Fibroblast of the conjunctiva (primary cell): ENCODE measurements around the gene OGFR.

Experiments
- DNase-seq: peaks from one replicate; pipeline ENCODE4 v3.0.0-alpha.2; 2010; ENCODE audit warnings: low read depth

The OGFR gene

GRCh38 chr20:62800314-62801259 lies 4.0 kb upstream of the OGFR start:
- no peak for DNase-seq

- no peak for DNase-seq
These were observed 3.2 kb upstream of the OGFR start for GRCh38 chr20:62801284-62802010.

DNA sequence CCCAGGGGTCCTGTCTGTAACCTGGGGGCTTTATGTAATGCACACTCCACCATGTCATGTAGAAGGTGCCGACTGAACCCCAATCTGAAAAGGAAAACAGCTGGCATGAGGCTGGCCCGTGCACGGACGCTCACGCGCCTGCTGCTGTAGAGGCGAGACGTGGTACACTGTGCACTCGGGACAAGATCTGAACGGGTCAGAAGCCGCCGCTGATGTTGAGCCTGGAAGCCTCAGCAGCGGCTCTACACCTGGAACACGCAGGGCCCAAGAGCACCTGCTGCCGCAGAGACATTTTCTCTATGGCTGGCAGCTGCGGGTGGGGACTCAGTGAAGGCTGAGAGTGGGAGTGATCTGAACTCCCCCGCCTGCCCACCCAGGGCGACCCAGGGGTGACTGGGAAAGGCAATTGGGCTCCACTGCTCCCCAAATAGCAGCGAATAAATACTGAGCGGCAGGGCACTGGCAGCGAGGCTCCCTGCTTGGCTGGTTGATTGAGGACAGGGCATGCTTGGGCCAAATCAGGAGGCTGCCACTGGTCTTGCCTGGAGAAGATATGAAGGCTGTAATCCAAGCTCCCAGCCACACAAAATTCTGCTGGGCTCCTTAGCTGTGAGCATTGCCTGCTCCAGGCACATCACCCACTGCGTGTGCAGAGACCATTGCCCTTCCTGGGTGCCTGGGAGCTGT lies 2.5 kb upstream of the OGFR start:
- DNase-seq: no peak

GRCh38 chr20:62804021-62804626 lies 511 bp upstream of the OGFR start:
- no peak for DNase-seq

DNA sequence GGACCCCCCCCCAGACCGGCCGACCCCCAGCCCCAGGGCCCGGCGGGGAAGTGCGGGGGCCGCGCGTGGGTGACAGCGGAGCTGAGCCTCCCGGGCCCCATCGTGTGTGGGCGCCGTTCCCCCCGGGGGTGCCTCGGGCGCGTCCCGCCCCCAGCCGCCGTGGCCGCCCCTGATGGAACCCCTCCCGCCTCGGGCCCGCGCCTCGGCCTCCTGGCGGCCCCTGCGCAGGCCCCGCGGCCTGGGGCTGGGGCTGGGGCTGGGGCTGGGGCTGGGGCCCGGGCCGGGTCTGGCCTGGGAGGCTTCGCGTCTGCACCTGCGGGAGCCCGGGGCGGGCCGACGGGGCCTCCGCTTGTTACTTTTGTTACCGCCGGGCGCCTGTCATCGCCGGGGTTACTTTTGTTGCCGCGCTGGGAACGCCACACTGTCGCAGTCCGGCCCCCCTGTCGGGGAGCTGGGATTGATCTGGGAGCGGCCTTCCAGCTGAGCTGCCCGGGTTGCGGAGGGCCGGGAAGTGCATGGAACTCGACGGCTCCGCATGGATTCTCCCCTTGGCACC lies 598 bp downstream of the OGFR start:
- no peak for DNase-seq

DNA sequence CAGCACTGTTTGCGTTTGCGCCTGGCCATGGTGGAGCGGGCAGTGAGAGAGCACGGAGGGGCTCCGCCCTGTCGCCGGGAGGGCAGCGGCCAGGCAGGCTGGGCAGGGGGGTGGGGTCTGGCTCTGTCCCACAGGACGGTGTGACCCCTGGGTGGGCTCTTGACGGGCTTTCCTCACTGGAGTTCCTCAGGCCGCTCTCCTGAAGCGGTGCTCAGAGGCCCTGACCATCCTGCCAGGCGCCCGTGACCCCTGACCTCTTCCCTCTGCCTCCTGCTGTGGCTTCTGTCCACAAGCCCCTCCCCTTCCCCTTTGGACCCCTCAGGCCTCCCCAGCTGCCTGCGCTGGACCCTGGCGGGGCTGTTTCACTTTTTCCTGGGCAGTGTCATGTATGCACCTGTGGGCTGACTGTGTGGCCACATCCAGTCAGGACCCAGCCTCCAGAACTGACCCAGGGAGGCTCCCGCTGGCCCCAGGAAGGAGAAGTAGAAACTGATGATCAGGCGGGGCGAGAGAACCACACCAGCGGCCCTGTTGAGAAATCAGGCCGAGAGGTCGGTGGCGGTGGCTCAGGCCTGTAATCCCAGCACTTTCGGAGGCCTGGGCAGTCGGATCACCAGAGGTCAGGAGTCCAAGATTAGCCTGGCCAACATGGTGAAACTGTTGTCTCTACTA lies 1.2 kb downstream of the OGFR start:
- DNase-seq: no peak

GRCh38 chr20:62806383-62807050 lies 1.9 kb downstream of the OGFR start:
- no peak for DNase-seq

- no peak for DNase-seq
These were observed 3.0 kb downstream of the OGFR start for GRCh38 chr20:62807444-62808210.

GRCh38 chr20:62808211-62808865 lies 3.7 kb downstream of the OGFR start:
- DNase-seq: no peak

DNA sequence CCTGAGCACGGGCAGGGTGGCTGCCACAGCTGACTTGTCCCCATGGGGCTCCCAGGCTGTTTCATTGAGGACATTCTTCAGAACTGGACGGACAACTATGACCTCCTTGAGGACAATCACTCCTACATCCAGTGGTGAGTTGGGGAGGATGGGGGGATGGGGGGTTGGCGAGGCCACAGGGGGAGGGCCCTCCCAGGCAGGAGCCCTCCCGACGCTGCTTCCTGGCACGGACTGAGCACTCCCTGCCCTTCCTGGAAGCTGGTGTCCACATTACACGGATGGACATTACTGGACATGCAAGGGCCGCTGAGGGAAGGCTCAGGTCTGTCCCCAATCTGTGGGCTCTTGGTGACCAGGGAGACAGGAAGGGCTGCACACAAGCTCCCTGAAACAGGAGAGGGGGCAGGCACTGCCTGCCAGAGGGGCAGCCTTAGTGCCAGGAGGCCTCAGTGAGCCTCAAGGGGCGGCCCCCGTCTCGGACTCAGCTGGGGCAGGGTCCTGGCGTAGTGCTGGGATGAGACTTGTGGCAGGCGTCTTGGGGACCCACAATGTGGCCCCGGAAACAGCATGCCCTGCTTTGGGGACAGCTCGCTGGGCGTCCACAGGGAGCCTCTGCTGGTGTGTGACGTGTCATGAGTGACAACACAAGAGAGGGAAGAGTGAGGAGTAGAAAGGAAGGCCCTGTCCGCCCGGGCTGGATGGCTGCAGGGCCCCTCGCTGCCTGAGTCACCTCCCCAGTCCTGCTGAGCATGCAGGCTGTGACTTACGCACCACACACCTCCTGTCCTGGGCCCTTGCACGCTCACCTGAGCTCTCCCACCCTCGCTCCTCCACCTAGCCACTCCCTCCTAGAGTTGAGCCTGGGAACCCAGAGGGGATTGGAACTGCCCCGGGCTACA lies 5.1 kb downstream of the OGFR start:
- no peak for DNase-seq

GRCh38 chr20:62811320-62811719 lies 6.7 kb downstream of the OGFR start:
- no peak for DNase-seq

GRCh38 chr20:62811720-62812119 lies 7.1 kb downstream of the OGFR start:
- DNase-seq: no peak

- DNase-seq: no peak
These were observed 7.7 kb downstream of the OGFR start for GRCh38 chr20:62812181-62812906.

- no peak for DNase-seq
These were observed 8.2 kb downstream of the OGFR start for GRCh38 chr20:62812907-62813200.

GRCh38 chr20:62813588-62813987 lies 9.0 kb downstream of the OGFR start:
- DNase-seq: no peak

GRCh38 chr20:62814060-62814708 lies 9.5 kb downstream of the OGFR start:
- no peak for DNase-seq

GRCh38 chr20:62814709-62815065 lies 10.1 kb downstream of the OGFR start:
- DNase-seq: no peak
